HCT116 (cell line): ENCODE measurements around the gene CNPY1. TPM values are rescaled to one million over a fixed set of nuclear protein-coding genes. Genes with fewer than 3 reads are reported as not detected.

Experiments used
- ATAC-seq: fragments of 200-7000 bp; cut with Tn5 transposase; 2 replicates; pipeline ENCODE4 v1.9.1; 2020; ENCODE audit warnings: mild to moderate bottlenecking, moderate library complexity
- BruUV-seq: library from RNA; stranded (reverse); fragments of 400-500 nt; replicated peaks from 2 replicates; lab custom pipeline; 2021; lab: Mats Ljungman, UMichigan
- CTCF ChIA-PET: fragments of 300-600 bp; sonication (Branson Sonifier 250); formaldehyde crosslinking; loops from one replicate; lab custom pipeline; 2021; ENCODE audit warnings: antibody characterized with exemption; lab: Charles Lee
- POLR2A ChIA-PET: fragments of 300-600, 350-600 bp; sonication (Branson Sonifier 250); formaldehyde crosslinking; loops from one replicate; lab custom pipeline; 2021; ENCODE audit warnings: antibody characterized with exemption; lab: Charles Lee
- RAD21 ChIA-PET, 2 experiments: fragments of 300-600 bp; sonication (Branson Sonifier 250); formaldehyde crosslinking; loops; one replicate each; lab custom pipeline; 2023; ENCODE audit warnings: low total read pairs in 2 of 2; ENCODE audit not compliant: uncharacterized antibody in 2 of 2, unreplicated experiment in 2 of 2, low non-redundant PET in 1 of 2; lab: Charles Lee
- DNase-seq: peaks from one replicate; pipeline ENCODE4 v3.0.0-alpha.2; 2010; ENCODE audit warnings: low read depth, low spot score
- H2AFZ ChIP-seq: fragments of 200-600 bp; shearing (Covaris generic), sonication (generic); 2 replicates; pipeline ENCODE4 v1.6.1; 2017; ENCODE audit warnings: low read depth, mixed run types, mixed read lengths, antibody characterized with exemption, low read length; ENCODE audit not compliant: poor library complexity, severe bottlenecking
- H3K27ac ChIP-seq: 2 replicates; pipeline ENCODE4 v1.5.1; 2012; ENCODE audit warnings: low read depth, low read length
- H3K27me3 ChIP-seq: fragments of 200-600 bp; sonication (generic); 2 replicates; pipeline ENCODE4 v1.6.1; 2016; ENCODE audit warnings: mixed run types, low read length, mixed read lengths; ENCODE audit not compliant: insufficient read depth
- H3K36me3 ChIP-seq, 2 experiments: fragments of 200-500 bp in 1 of 2; fragments of 200-600 bp in 1 of 2; sonication (Bioruptor generic) in 1 of 2; sonication (generic) in 1 of 2; 2 replicates each; pipeline versions ENCODE4 v1.5.1 to v1.6.1; 2014 to 2016; ENCODE audit warnings: low read length in 2 of 2, inconsistent platforms in 1 of 2, mixed read lengths in 1 of 2, mixed run types in 1 of 2; ENCODE audit not compliant: insufficient read depth in 2 of 2, control insufficient read depth in 1 of 2
- H3K4me1 ChIP-seq, 2 experiments: fragments of 200-600 bp in 1 of 2; sonication (generic) in 1 of 2; 2 replicates each; pipeline versions ENCODE4 v1.5.1 to v1.6.1; 2012 to 2017; ENCODE audit warnings: low read length in 2 of 2, inconsistent platforms in 1 of 2, mild to moderate bottlenecking in 1 of 2, mixed read lengths in 1 of 2, mixed run types in 1 of 2, moderate library complexity in 1 of 2; ENCODE audit not compliant: insufficient read depth in 2 of 2, control insufficient read depth in 1 of 2
- H3K4me2 ChIP-seq: fragments of 200-600 bp; sonication (generic); 2 replicates; pipeline ENCODE4 v1.6.1; 2017; ENCODE audit warnings: mixed run types, low read length, mixed read lengths
- H3K4me3 ChIP-seq, 2 experiments: fragments of 200-600 bp in 1 of 2; sonication (generic) in 1 of 2; replicated peaks in 1 of 2; 2 replicates each; pipeline ENCODE4 v1.5.1; 2011 to 2016; ENCODE audit warnings: low read length in 2 of 2, control low read depth in 1 of 2, low read depth in 1 of 2, mild to moderate bottlenecking in 1 of 2, mixed read lengths in 1 of 2, mixed run types in 1 of 2
- H3K79me2 ChIP-seq: fragments of 200-600 bp; sonication (generic); 2 replicates; pipeline ENCODE4 v1.6.1; 2017; ENCODE audit warnings: mild to moderate bottlenecking, mixed run types, low read length, moderate library complexity, mixed read lengths; ENCODE audit not compliant: insufficient read depth
- H3K9ac ChIP-seq: fragments of 200-600 bp; sonication (generic); 2 replicates; pipeline ENCODE4 v1.6.1; 2016; ENCODE audit warnings: low read length, mixed read lengths
- H3K9me2 ChIP-seq: fragments of 200-600 bp; sonication (generic), shearing (Covaris generic); 2 replicates; pipeline ENCODE4 v1.6.1; 2017; ENCODE audit warnings: mixed run types, mild to moderate bottlenecking, moderate library complexity; ENCODE audit not compliant: insufficient read depth
- H3K9me3 ChIP-seq, 2 experiments: fragments of 200-500 bp in 1 of 2; fragments of 200-600 bp in 1 of 2; sonication (Bioruptor generic) in 1 of 2; sonication (generic) in 1 of 2; 2 replicates each; pipeline ENCODE4 v1.6.1; 2014 to 2017; ENCODE audit warnings: low read length in 2 of 2, mixed read lengths in 2 of 2, inconsistent platforms in 1 of 2, low read depth in 1 of 2, mild to moderate bottlenecking in 1 of 2, mixed run types in 1 of 2, moderate library complexity in 1 of 2; ENCODE audit not compliant: control insufficient read depth in 1 of 2, insufficient read depth in 1 of 2
- H4K20me1 ChIP-seq: fragments of 200-600 bp; sonication (generic), shearing (Covaris generic); 2 replicates; pipeline ENCODE4 v1.6.1; 2017; ENCODE audit warnings: mixed run types, mild to moderate bottlenecking, moderate library complexity; ENCODE audit not compliant: insufficient read depth
- CEBPB ChIP-seq: IDR thresholded peaks from 2 replicates; pipeline ENCODE4 v1.6.1; 2012; ENCODE audit warnings: low read depth
- ELF1 ChIP-seq: IDR thresholded peaks from 2 replicates; pipeline ENCODE4 v1.6.1; 2012; ENCODE audit warnings: low read depth, borderline replicate concordance
- EZH2 ChIP-seq: fragments of 200-600 bp; sonication (generic); IDR thresholded peaks from 2 replicates; pipeline ENCODE4 v1.6.1; 2017; ENCODE audit warnings: antibody characterized with exemption, mixed run types
- EZH2phosphoT487 ChIP-seq: fragments of 200-600 bp; IDR thresholded peaks from 2 replicates; pipeline ENCODE4 v1.6.1; 2018; ENCODE audit warnings: antibody characterized with exemption, borderline replicate concordance
- RAD21 ChIP-seq: IDR thresholded peaks from 2 replicates; pipeline ENCODE4 v1.6.1; 2012; ENCODE audit warnings: low read depth, mild to moderate bottlenecking
- SP1 ChIP-seq: IDR thresholded peaks from 2 replicates; pipeline ENCODE4 v1.6.1; 2012; ENCODE audit warnings: low read depth
- ZNF274 ChIP-seq: fragments of 200-500 bp; sonication (Bioruptor generic); IDR thresholded peaks from 2 replicates; pipeline ENCODE4 v1.6.1; 2014; ENCODE audit warnings: mild to moderate bottlenecking, low read depth, low read length, inconsistent platforms
- intact Hi-C: fragments of 100-400 bp; cut with micrococcal nuclease; formaldehyde crosslinking; loops from 2 replicates; pipeline ENCODE4 v1.10.0; 2022
- total RNA-seq: library from RNA; stranded (reverse); gene quantifications from one replicate; pipeline ENCODE4 v1.2.1, GENCODE V29; 2021; ENCODE audit not compliant: unreplicated experiment
- TF ChIP-seq, protein P1 (sequence below), 3 experiments: fragments of 200-600 bp in 1 of 3; sonication (generic) in 1 of 3; IDR thresholded peaks in 2 of 3; conservative IDR thresholded peaks in 1 of 3; 2 replicates each; pipeline ENCODE4 v1.5.1; 2012 to 2017; ENCODE audit warnings: low read depth in 2 of 3, low read length in 2 of 3, antibody characterized with exemption in 1 of 3, borderline replicate concordance in 1 of 3, control low read depth in 1 of 3, mild to moderate bottlenecking in 1 of 3, mixed read lengths in 1 of 3, mixed run types in 1 of 3, moderate library complexity in 1 of 3; ENCODE audit not compliant: insufficient read depth in 1 of 3

Gene CNPY1
- total RNA-seq, 1 experiment from 2014 or later = not detected

DNA sequence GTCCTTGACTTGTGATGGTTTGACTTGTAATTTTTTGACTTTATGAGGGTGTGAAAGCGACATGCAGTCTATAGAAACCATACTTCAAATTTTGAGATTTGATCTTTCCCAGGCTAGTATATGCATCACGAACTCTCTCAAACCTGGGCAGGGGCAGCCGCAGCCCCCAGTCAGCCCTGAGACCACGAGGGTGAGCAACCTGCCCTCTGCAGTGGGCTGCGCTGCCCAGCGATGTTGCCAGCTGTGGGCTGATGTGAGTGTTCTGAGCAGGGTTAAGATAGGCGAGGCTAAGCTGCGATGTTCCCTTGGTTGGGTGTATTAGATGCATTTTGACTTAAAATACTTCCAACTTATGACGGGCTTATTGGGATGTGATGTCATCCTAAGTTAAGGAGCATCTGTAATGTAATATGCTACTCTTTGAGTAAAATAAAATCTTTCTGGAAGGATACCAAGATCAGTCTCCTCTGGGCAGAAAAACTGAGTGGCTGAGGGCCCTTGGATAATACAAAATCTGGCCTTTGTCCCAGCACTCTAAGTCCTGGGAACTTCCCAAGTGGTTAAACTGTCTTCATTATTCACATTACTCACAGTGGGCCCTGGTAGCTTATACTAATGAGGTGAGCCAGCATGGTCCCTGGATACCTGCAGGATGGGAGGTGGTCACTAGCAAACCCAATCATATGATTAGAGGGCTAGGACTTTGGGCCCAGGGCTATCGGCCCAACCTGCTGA, 28.4 kb upstream of the CNPY1 start:
- no peaks in the 10 kb centered on the region for H3K9me3 ChIP-seq
- ChIA-PET CTCF (no interaction called here), RAD21 (no interaction called here), POLR2A (no interaction called here)
- H3K4me3 ChIP-seq = no peak overlapping the region
- DNase-seq = no peak
- peaks cover 5 to 12% of the 10 kb centered on the region in 2 experiments; a peak in 2 of 4 replicates for H3K4me1 ChIP-seq
- H4K20me1 ChIP-seq = no peaks in the 10 kb centered on the region
- H3K4me2 ChIP-seq = no peak overlapping the region
- TF ChIP-seq CEBPB = no peak
- TF ChIP-seq ZNF274 = no peak
- no peak for TF ChIP-seq RAD21
- no peak for TF ChIP-seq EZH2phosphoT487
- TF ChIP-seq SP1 = no peak
- TF ChIP-seq ELF1 = no peak
- no peak for TF ChIP-seq EZH2
- TF ChIP-seq, protein P1, sequence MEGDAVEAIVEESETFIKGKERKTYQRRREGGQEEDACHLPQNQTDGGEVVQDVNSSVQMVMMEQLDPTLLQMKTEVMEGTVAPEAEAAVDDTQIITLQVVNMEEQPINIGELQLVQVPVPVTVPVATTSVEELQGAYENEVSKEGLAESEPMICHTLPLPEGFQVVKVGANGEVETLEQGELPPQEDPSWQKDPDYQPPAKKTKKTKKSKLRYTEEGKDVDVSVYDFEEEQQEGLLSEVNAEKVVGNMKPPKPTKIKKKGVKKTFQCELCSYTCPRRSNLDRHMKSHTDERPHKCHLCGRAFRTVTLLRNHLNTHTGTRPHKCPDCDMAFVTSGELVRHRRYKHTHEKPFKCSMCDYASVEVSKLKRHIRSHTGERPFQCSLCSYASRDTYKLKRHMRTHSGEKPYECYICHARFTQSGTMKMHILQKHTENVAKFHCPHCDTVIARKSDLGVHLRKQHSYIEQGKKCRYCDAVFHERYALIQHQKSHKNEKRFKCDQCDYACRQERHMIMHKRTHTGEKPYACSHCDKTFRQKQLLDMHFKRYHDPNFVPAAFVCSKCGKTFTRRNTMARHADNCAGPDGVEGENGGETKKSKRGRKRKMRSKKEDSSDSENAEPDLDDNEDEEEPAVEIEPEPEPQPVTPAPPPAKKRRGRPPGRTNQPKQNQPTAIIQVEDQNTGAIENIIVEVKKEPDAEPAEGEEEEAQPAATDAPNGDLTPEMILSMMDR (IDR thresholded peaks at IDR 0.05 in 2 of 3, conservative IDR thresholded peaks at IDR 0.05 in 1 of 3; ENCODE audit: borderline replicate concordance in 1 of 3, insufficient read depth in 1 of 3, low read depth in 2 of 3, low read length in 2 of 3) = no peak
- no peaks in the 10 kb centered on the region for H3K79me2 ChIP-seq
- intact Hi-C loops = no loop called here
- H3K9me2 ChIP-seq = no peaks in the 10 kb centered on the region
- H2AFZ ChIP-seq = no peak overlapping the region
- no peaks in the 10 kb centered on the region for H3K36me3 ChIP-seq
- H3K27me3 ChIP-seq = no peaks in the 10 kb centered on the region
- BruUV-seq = no TSS peak
- no peak overlapping the region for H3K9ac ChIP-seq
- no peak for ATAC-seq
- no peak overlapping the region for H3K27ac ChIP-seq
